ENCODE results near the gene NBPF6. TPM values are rescaled to one million over a fixed set of nuclear protein-coding genes. Genes with fewer than 3 reads are reported as not detected.
"Not testable (repeated sequence)": the region's sequence is repeated elsewhere in the genome, so short reads cannot be mapped to it uniquely, and the experiment has no call there.

Gene NBPF6
- total RNA-seq, result not detected
- long read RNA-seq, donor 1, result 0 reads
- long read RNA-seq, donor 2, result 0 reads

GRCh38 chr1:108450043-108450442 lies at the start of gene NBPF6:
TSS of gene NBPF6 (plus strand) at chr1:108450343. CDS start at chr1:108450602, 259 bp downstream.
- DNase-seq; H3K4me1 ChIP-seq (ENCODE audit: low read depth); ATAC-seq; H3K9me3 ChIP-seq; intact Hi-C loops (cut with DNase I, micrococcal nuclease); H3K36me3 ChIP-seq (ENCODE audit: low read depth); H3K4me3 ChIP-seq: not testable (repeated sequence)

GRCh38 chr1:108411098-108411833 lies 38.9 kb upstream of the NBPF6 start:
- H3K4me3 ChIP-seq; H3K9me3 ChIP-seq; H3K36me3 ChIP-seq (ENCODE audit: low read depth); DNase-seq; ATAC-seq; H3K4me1 ChIP-seq (ENCODE audit: low read depth); intact Hi-C loops (cut with DNase I, micrococcal nuclease): not testable (repeated sequence)

- H3K4me1 ChIP-seq (ENCODE audit: low read depth); H3K36me3 ChIP-seq (ENCODE audit: low read depth); H3K9me3 ChIP-seq; ATAC-seq; DNase-seq; intact Hi-C loops (cut with DNase I, micrococcal nuclease); H3K4me3 ChIP-seq: not testable (repeated sequence)
Measured at GRCh38 chr1:108420129-108420528, 30.0 kb upstream of the NBPF6 start.

- intact Hi-C loops (cut with DNase I, micrococcal nuclease); H3K36me3 ChIP-seq (ENCODE audit: low read depth); DNase-seq; H3K4me1 ChIP-seq (ENCODE audit: low read depth); H3K9me3 ChIP-seq; H3K4me3 ChIP-seq: not testable (repeated sequence)
- ATAC-seq, result peak; percentile 81
Measured at GRCh38 chr1:108421061-108421916, 28.9 kb upstream of the NBPF6 start.

GRCh38 chr1:108426877-108427276 lies 23.3 kb upstream of the NBPF6 start:
- intact Hi-C loops (cut with DNase I, micrococcal nuclease); H3K36me3 ChIP-seq (ENCODE audit: low read depth); H3K4me3 ChIP-seq; H3K9me3 ChIP-seq; DNase-seq; H3K4me1 ChIP-seq (ENCODE audit: low read depth): not testable (repeated sequence)
- ATAC-seq, result peak; percentile 88

GRCh38 chr1:108432002-108432401 lies 18.1 kb upstream of the NBPF6 start:
- intact Hi-C loops (cut with DNase I, micrococcal nuclease); H3K9me3 ChIP-seq; ATAC-seq; H3K4me1 ChIP-seq (ENCODE audit: low read depth); H3K4me3 ChIP-seq; H3K36me3 ChIP-seq (ENCODE audit: low read depth); DNase-seq: not testable (repeated sequence)

GRCh38 chr1:108433404-108433803 lies 16.7 kb upstream of the NBPF6 start:
- H3K4me3 ChIP-seq, ATAC-seq: not testable (repeated sequence)

GRCh38 chr1:108438536-108438935 lies 11.6 kb upstream of the NBPF6 start:
- H3K36me3 ChIP-seq (ENCODE audit: low read depth); H3K4me1 ChIP-seq (ENCODE audit: low read depth); H3K4me3 ChIP-seq; ATAC-seq; H3K9me3 ChIP-seq; intact Hi-C loops (cut with DNase I, micrococcal nuclease); DNase-seq: not testable (repeated sequence)

More at GRCh38 chr1:108433404-108433803, 16.7 kb upstream of the NBPF6 start:
- intact Hi-C loops (cut with DNase I, micrococcal nuclease); H3K4me1 ChIP-seq (ENCODE audit: low read depth); H3K36me3 ChIP-seq (ENCODE audit: low read depth); DNase-seq; H3K9me3 ChIP-seq: not testable (repeated sequence)

- DNase-seq; H3K4me3 ChIP-seq; H3K9me3 ChIP-seq; intact Hi-C loops (cut with DNase I, micrococcal nuclease); H3K4me1 ChIP-seq (ENCODE audit: low read depth); H3K36me3 ChIP-seq (ENCODE audit: low read depth): not testable (repeated sequence)
- peak; percentile 91 for ATAC-seq
Measured at GRCh38 chr1:108454521-108454920, 4.4 kb downstream of the NBPF6 start.

GRCh38 chr1:108458661-108459060 lies 8.5 kb downstream of the NBPF6 start:
- H3K36me3 ChIP-seq (ENCODE audit: low read depth); H3K4me3 ChIP-seq; intact Hi-C loops (cut with DNase I, micrococcal nuclease); ATAC-seq; H3K9me3 ChIP-seq; H3K4me1 ChIP-seq (ENCODE audit: low read depth); DNase-seq: not testable (repeated sequence)

- ATAC-seq, result peak; percentile 72
- DNase-seq; H3K9me3 ChIP-seq; H3K36me3 ChIP-seq (ENCODE audit: low read depth); H3K4me3 ChIP-seq; intact Hi-C loops (cut with DNase I, micrococcal nuclease); H3K4me1 ChIP-seq (ENCODE audit: low read depth): not testable (repeated sequence)
Measured at GRCh38 chr1:108461758-108462157, 11.6 kb downstream of the NBPF6 start.

- ATAC-seq, result peak; percentile 73
- intact Hi-C loops (cut with DNase I, micrococcal nuclease); H3K36me3 ChIP-seq (ENCODE audit: low read depth); H3K4me3 ChIP-seq; H3K9me3 ChIP-seq; DNase-seq; H3K4me1 ChIP-seq (ENCODE audit: low read depth): not testable (repeated sequence)
Measured at GRCh38 chr1:108463962-108464361, 13.8 kb downstream of the NBPF6 start.

GRCh38 chr1:108466166-108466565 lies 16.0 kb downstream of the NBPF6 start:
- H3K4me3 ChIP-seq; H3K9me3 ChIP-seq; DNase-seq; intact Hi-C loops (cut with DNase I, micrococcal nuclease); ATAC-seq; H3K36me3 ChIP-seq (ENCODE audit: low read depth); H3K4me1 ChIP-seq (ENCODE audit: low read depth): not testable (repeated sequence)

GRCh38 chr1:108467155-108467554 lies 17.0 kb downstream of the NBPF6 start:
- H3K4me3 ChIP-seq; H3K36me3 ChIP-seq (ENCODE audit: low read depth); H3K9me3 ChIP-seq; intact Hi-C loops (cut with DNase I, micrococcal nuclease); H3K4me1 ChIP-seq (ENCODE audit: low read depth): not testable (repeated sequence)
- peak; percentile 81 for ATAC-seq
- DNase-seq, result peak in 1 of 3 donors; percentile 24

All from mucosa of descending colon (tissue), 3 donors.